H7 (cell line): ENCODE measurements around the gene DCDC2C. TPM values are rescaled to one million over a fixed set of nuclear protein-coding genes. Genes with fewer than 3 reads are reported as not detected.

Experiments
- DNase-seq: peaks from one replicate; pipeline ENCODE4 v3.0.0; 2012
- H3K27me3 ChIP-seq: 2 replicates; pipeline ENCODE4 v1.6.0; 2011; ENCODE audit warnings: mild to moderate bottlenecking, low read length; ENCODE audit not compliant: control insufficient read depth, insufficient read depth
- H3K36me3 ChIP-seq: replicated peaks from 2 replicates; pipeline ENCODE4 v1.5.1; 2011; ENCODE audit warnings: low read length; ENCODE audit not compliant: control insufficient read depth, insufficient read depth
- H3K4me3 ChIP-seq: 2 replicates; pipeline ENCODE4 v1.5.1; 2011; ENCODE audit warnings: low read depth, mild to moderate bottlenecking, control low read depth, low read length, moderate library complexity; ENCODE audit not compliant: insufficient read depth
- total RNA-seq: library from RNA; depleted of rRNA; stranded (reverse); fragments of >200 nt; shearing (Covaris generic); gene quantifications from 2 replicates; pipeline ENCODE4 v1.2.3, GENCODE V29; 2014

Gene DCDC2C
- total RNA-seq, 1 experiment from 2014 or later, result not detected

DNA sequence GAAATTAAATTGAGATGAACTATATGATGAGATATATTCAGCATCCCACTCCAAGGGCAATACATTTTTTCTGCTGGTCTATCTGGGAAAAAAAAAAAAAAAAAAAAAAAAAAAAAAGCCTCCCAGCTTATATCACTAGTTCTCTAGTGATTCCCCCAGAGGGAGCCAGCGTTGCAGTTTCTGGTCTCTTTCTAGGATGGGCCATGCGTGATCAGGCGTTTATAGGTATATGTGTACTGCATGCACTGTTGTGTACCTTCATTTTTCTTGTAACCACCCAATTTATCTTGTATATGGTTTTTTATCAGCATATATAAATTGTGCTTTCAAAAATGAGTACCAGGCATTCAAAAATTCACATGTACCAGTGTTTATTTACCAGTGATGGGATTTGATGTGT lies 35.1 kb downstream of the DCDC2C start:
- no peak overlapping the region for H3K4me3 ChIP-seq
- no peaks in the 10 kb centered on the region for H3K27me3 ChIP-seq
- H3K36me3 ChIP-seq, result no peaks in the 10 kb centered on the region
- peak; percentile 74 for DNase-seq

DNA sequence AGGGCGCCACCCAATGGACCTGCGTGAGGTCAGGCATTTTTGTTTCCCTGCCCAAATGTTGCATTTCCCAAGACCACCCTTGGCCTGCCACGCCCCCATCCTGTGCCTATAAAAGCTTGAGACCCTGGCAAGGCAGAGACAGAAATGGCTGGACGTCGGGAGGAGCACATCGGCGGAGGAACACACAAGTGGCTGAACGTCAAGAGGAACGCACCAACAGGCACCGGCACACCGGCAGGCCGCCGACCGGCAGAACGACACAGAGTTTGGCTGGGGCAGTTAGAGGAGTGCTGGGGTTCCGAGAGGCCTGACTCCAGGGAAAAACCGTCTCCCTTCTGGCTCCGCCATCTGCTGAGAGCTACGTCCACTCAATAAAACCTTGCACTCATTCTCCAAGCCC lies 35.9 kb downstream of the DCDC2C start:
- no peaks in the 10 kb centered on the region for H3K27me3 ChIP-seq
- DNase-seq, result no peak
- no peaks in the 10 kb centered on the region for H3K36me3 ChIP-seq

DNA sequence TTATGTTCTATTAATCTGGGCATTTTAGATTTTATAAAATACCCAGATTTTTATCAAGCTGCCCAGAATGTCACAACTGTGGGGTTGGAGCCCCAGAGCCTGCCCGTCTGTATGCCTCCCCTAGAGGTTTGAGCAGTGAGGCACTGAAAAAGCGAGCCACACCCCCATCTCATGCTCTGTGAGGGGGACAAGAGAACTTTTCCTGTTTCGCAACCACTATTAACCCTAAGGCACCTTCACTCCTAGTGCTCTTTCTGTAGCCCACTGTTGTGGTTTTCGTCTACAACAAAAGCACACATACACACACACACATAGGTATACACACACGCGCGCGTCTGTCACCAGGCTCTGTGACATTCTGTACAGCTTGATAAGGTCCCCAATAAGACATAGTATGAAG lies 38.0 kb downstream of the DCDC2C start:
- DNase-seq, result no peak
- H3K27me3 ChIP-seq, result no peaks in the 10 kb centered on the region
- H3K4me3 ChIP-seq, result no peak overlapping the region
- no peaks in the 10 kb centered on the region for H3K36me3 ChIP-seq

More for the DNA sequence above, 35.9 kb downstream of the DCDC2C start:
- H3K4me3 ChIP-seq, result no peak overlapping the region

DNA sequence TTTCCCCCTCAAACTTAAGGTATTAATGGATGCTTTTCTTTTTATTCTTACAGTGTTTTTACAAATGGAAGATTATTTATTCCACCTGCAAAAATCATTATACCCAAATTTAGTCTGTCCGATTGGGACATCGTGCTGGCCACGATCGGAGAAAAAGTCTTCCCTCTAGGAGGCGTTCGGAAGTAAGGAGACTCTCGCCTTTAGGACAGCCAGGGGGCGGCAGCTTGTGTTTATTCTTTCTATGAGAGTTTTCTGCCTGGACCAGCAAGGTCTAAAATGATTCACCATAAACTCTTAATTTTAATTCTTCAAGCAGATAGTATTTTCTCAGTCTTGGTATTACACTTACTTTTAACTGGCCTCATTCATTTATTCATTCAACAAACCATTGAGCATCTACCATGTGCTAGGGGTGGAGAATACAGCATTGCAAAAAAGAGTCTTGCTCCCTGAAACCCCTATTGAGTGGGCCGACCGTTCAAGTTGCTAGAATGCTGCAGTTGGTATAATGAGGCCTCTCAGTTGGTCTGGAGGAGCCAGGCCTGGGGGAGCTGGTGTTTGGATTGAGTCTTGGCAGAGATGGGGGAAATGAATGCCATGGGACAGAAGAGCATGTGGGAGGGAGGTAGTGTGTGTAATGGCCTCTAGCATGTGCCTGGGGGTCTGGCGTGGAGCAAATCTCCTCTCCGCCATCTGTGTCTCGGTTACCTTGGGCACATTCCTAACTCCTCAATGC lies 38.7 kb downstream of the DCDC2C start:
- no peaks in the 10 kb centered on the region for H3K27me3 ChIP-seq
- H3K36me3 ChIP-seq, result no peaks in the 10 kb centered on the region
- no peak overlapping the region for H3K4me3 ChIP-seq
- DNase-seq, result peak; percentile 65

DNA sequence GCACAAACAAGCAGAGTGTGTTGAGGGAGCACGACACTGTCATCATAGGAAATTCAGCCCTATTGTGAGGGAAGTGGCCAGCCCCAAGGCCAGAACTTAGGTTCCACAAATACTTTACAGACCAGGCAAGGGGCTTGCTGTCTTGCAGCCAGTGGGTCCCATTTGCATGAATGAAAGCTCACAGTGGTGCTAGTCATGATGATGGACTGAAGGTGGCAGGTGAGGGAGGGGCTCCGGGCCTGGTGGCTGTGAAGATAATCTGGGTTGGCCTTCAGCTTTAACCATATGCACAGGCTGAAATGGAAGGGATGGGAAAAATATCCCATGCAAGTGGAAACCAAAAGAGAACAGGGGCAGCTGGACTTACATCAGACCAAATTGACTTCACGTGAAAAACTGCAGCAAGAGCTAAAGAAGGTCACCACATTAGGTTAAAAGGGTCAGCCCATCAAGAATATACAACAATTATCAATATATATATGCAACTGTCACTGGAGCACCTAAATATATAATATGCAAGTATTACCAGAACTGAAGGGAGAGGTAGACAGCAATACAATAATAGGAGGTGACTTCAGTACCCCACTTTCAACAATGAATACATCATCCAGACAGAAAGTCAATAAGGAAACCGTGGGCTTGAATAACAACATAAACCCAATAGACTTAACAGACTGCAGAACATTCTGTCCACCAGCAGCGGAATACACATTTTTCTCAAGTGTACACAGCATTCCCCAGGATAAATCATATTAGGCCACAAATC lies 39.6 kb downstream of the DCDC2C start:
- no peaks in the 10 kb centered on the region for H3K27me3 ChIP-seq
- no peak for DNase-seq
- H3K36me3 ChIP-seq, result no peaks in the 10 kb centered on the region
- H3K4me3 ChIP-seq, result no peak overlapping the region

DNA sequence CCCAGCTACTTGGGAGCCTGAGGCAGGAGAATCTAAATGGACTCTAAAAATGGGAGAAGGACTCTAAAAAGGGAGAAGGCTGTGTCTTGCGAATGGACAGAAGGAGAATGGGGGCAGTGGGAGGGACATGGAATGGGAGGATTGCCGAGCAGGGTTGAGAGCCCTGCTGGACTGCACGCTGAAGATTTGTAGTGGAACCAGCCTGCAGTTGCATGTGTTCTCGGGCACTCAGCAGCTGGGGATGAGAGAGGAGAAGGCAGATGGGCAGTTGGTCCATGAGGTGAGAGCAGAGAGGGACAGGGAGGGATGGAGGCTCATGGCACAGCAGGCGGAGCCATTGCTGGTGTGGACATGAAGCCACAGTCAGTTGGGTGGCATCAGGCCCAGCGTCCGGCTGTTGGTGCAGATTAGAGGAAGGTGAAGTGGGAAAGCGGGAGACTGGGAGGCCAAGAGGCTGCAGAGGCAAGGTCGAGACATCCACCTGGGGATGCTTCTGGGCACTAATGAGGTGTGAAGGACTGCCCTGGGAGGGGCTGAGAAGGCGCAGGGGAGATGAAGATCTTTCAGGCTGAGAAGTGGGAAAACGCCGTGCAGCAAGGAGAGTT lies 40.7 kb downstream of the DCDC2C start:
- DNase-seq, result no peak
- Histone ChIP-seq H3K36me3 (no peaks in the 10 kb centered on the region), H3K4me3 (no peak overlapping the region), H3K27me3 (no peaks in the 10 kb centered on the region)

DNA sequence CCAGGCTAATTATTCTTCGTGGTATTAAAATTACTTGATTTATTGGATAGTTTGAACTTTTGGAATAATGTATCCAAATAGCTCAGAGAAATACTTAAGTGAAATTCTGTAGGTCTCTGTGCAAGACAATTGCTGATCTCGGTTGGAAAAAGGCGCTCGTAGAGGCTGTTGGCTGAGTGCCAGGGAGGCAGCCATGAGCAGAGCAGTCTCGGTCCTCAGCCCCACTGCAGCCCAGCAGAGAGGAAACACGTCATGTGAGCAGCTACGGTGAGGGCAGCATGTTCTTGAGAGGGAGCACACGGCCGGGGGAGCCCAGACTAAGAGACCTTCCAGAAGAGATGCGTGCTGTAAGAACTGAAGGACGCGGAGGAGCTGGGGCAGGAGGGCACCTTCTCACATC lies 42.5 kb downstream of the DCDC2C start:
- no peak overlapping the region for H3K4me3 ChIP-seq
- H3K27me3 ChIP-seq, result no peaks in the 10 kb centered on the region
- no peaks in the 10 kb centered on the region for H3K36me3 ChIP-seq
- DNase-seq, result no peak

DNA sequence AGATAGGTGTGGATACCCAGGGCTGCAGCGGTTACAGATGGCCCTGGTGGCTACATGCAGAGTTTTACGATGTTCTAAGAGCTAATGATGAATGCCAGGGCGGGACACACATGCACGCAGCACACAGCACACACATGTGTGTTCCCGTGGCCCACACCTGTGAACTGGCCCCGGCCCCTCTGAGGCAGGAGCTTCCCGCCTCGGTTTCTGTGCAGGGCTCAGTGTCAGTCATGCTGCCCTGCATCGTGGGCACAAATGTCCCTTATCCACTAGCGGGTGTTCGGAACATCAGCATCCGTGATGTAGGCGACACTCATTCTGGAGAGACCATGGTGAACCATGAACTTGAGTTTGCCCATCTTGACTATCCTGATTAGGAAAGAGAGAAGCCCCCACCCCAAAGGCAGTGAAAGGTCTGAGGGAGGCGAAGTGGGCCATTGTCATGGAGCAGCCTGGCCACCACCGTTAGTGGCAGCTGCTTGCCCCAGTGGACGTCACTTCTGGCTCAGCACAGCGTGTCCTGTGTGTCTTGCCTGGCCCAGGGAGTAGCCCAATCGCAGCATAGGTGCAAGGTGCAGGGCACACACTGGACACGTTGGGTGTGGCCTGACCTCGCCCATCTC lies 43.8 kb downstream of the DCDC2C start:
- Histone ChIP-seq H3K36me3 (no peaks in the 10 kb centered on the region), H3K27me3 (no peaks in the 10 kb centered on the region), H3K4me3 (no peak overlapping the region)
- no peak for DNase-seq

DNA sequence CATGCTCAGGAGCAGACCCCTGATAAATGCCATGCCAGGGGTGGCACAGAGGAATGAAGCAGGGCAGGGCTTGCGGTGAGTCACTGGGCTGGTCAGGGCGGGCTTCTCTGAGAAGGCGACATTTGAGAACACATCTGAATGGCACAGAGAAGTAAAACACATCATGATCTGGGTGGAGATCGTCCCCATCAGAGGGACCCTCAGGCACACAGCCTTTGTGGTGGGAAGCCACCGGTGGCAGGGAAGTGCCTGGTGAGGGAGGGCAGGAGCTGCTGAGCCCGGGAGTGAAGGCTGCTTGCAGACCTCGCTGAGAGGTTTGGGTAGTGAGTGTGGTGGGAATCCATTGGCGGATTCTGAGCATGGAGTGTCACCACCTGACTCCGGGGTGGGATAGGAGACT lies 44.5 kb downstream of the DCDC2C start:
- no peak for DNase-seq
- no peaks in the 10 kb centered on the region for H3K27me3 ChIP-seq
- H3K36me3 ChIP-seq, result no peaks in the 10 kb centered on the region
- H3K4me3 ChIP-seq, result no peak overlapping the region

DNA sequence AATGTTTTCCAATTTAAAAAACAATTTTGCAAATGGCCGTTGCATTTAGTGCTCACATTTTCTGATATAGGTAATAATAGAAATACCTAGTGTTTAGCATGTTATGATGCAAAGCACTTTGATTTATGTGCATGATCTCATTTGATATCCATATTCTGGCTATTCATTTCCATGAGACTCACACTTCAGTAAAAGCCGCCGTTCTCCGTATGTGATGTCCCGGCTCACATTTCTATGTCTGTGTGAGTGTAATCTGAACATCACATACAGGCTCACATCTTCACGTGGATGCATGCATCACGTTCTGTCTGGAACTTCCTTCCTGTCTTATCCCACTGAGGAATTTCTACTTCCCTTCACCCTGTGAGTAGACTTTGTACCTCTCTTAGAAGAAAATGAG lies 45.8 kb downstream of the DCDC2C start:
- H3K4me3 ChIP-seq, result no peak overlapping the region
- no peaks in the 10 kb centered on the region for H3K36me3 ChIP-seq
- no peak for DNase-seq
- no peaks in the 10 kb centered on the region for H3K27me3 ChIP-seq

DNA sequence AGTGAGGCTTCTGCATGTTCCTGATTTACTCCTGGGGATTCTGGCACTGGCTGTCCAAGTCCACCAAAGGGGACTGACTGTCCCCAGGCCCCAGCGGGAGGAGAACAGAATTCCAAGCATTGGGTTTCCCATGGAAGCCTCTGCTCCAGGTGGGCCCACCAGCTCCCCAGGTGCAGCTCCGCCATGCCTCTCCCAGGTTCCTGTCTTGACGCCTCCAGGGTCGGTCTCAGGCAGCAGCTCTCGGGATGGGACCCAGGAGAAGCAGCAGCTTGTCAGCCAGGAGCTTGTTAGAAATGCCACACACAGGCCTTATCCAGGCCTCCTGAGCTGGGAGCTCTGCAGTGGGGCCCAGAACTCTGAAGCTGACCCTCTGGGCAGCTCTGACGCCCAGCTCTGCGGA lies 47.9 kb downstream of the DCDC2C start:
- no peak for DNase-seq
- H3K36me3 ChIP-seq, result no peaks in the 10 kb centered on the region
- H3K27me3 ChIP-seq, result no peaks in the 10 kb centered on the region
- H3K4me3 ChIP-seq, result no peak overlapping the region

DNA sequence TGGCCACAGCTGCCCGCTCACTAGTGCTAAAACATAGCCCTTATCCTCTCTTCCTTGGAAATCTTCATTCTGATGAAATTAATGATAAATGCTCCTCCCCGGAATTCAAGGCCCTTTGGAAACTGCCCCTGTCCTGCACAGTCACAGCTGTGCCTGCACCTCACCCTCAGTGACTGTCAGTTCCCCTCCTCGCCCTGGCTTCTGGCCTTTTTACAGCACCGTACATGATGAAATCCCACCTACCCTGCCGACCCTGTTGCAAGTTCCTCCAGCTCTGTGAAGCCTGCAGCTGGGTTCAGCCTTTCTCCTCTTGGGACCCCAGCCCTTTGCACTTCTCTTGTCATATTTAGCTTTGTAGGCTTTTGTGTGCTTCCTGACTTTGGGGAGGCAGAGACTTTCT lies 48.4 kb downstream of the DCDC2C start:
- Histone ChIP-seq H3K27me3 (no peaks in the 10 kb centered on the region), H3K36me3 (no peaks in the 10 kb centered on the region), H3K4me3 (no peak overlapping the region)
- no peak for DNase-seq

DNA sequence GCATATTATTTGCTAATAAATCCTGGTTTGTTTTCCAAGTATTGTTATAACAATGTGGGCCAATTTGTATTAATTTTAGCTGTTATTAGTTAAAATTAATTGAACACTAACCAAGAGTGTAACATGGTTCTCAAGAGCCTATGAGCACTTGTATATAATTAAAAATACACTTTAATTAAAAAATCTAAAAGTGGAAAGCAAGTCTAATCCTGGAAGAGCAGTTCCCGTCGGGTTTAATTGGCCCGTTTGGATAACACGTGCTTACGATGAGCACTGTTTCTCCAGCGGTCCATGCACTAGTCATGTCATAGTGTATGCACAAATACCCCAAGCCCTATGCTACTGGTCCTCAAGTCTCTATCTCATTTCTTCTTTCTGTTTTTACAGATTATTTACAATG lies 49.0 kb downstream of the DCDC2C start:
- Histone ChIP-seq H3K36me3 (no peaks in the 10 kb centered on the region), H3K27me3 (no peaks in the 10 kb centered on the region), H3K4me3 (no peak overlapping the region)
- DNase-seq, result no peak

DNA sequence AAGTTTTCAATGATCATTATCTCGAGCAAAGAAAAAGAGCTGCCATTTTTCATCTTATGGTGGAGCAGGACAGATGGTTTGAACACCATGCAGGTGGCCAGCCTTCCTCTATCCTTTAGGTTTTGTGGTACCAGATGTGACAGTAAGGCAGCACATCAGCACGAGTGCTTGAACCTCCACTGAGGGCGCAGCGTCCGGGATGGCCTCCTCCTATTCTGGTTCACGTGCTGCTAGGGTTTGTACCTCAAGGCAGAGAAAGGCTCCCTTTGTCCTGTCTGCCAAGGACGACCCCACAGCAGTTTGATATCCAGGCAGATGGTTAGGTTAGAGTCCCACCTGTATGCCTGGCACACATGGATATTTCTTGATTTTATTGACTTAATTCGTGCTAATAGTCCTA lies 50.2 kb downstream of the DCDC2C start:
- Histone ChIP-seq H3K27me3 (no peaks in the 10 kb centered on the region), H3K4me3 (no peak overlapping the region), H3K36me3 (no peaks in the 10 kb centered on the region)
- no peak for DNase-seq

DNA sequence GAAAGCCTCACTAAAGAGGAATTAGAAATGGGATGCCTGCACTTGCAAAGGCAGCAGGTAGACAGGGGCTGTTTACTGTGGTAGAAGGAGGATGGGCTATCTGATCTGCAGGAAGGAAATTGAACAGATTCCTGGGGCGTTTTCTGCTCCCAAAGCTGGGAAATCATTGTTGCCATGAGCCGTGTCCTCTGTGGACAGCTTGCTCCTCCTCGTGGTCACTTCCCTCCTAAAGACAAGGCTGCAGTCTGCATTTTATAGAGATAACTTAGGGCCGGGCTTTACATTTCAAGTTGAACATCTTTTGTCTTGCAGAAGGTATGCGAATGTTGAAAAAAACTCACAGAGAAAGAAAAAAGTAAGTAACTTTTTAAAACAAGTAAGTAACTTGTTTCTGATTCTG lies 50.9 kb downstream of the DCDC2C start:
- peak; percentile 47 for DNase-seq
- no peak overlapping the region for H3K4me3 ChIP-seq
- no peaks in the 10 kb centered on the region for H3K27me3 ChIP-seq
- H3K36me3 ChIP-seq, result no peaks in the 10 kb centered on the region
